ENCODE results near the gene CHCHD4. TPM values are rescaled to one million over a fixed set of nuclear protein-coding genes. Genes with fewer than 3 reads are reported as not detected.

Gene CHCHD4
- total and polyA plus RNA-seq, 2 of the 8 experiments (the other 6 are each of a cell fraction or from before 2014, with no cell fraction given) = 15.0 to 22.3 TPM

GRCh38 chr3:14119651-14120050 is 5.0 kb downstream of the CHCHD4 start (continued):
- no peak for TF ChIP-seq EZH2 (IDR thresholded peaks at IDR 0.05; ENCODE audit: low read depth, low read length, severe bottlenecking)
- no peak for TF ChIP-seq SP4 (IDR thresholded peaks at IDR 0.05; ENCODE audit: low read length)
- no peak for TF ChIP-seq MAFK (IDR thresholded peaks at IDR 0.05; ENCODE audit: low read depth, low read length)
- no peak for TF ChIP-seq BRCA1 (IDR thresholded peaks at IDR 0.05; ENCODE audit: low read depth, low read length)

Measured in H1 (cell line).